Astrocyte (in vitro differentiated cells and primary cell): ENCODE results near the gene IST1. TPM values are rescaled to one million over a fixed set of nuclear protein-coding genes. Genes with fewer than 3 reads are reported as not detected.
A peak's percentile ranks its signal among the peaks of the same experiment; 100 is the strongest.

Source experiments
- DNase-seq: peaks from one replicate; pipeline ENCODE4 v3.0.0-alpha.2; 2010; ENCODE audit warnings: low read depth
- FAIRE-seq: peaks from 2 replicates; lab custom pipeline; 2011; peaks lifted over from hg19 to GRCh38; lab: Jason Lieb, UNC
- H2AFZ ChIP-seq: 2 replicates; pipeline ENCODE4 v1.6.0; 2012; ENCODE audit warnings: low read depth, low read length, inconsistent platforms
- H3K27ac ChIP-seq: 2 replicates; pipeline ENCODE4 v1.5.1; 2011; ENCODE audit warnings: low read depth, low read length, inconsistent platforms
- H3K27me3 ChIP-seq: 2 replicates; pipeline ENCODE4 v1.6.0; 2011; ENCODE audit warnings: low read length, inconsistent platforms; ENCODE audit not compliant: insufficient read depth
- H3K36me3 ChIP-seq: 2 replicates; pipeline ENCODE4 v1.5.1; 2011; ENCODE audit warnings: low read length, inconsistent platforms; ENCODE audit not compliant: insufficient read depth
- H3K4me1 ChIP-seq: 2 replicates; pipeline ENCODE4 v1.5.1; 2011; ENCODE audit warnings: low read length, inconsistent platforms; ENCODE audit not compliant: insufficient read depth
- H3K4me2 ChIP-seq: 2 replicates; pipeline ENCODE4 v1.6.0; 2012; ENCODE audit warnings: low read length, inconsistent platforms
- H3K4me3 ChIP-seq: 2 replicates; pipeline ENCODE4 v1.5.1; 2011; ENCODE audit warnings: low read depth, mild to moderate bottlenecking, low read length, inconsistent platforms; ENCODE audit not compliant: insufficient read depth
- H3K79me2 ChIP-seq: 2 replicates; pipeline ENCODE4 v1.6.0; 2012; ENCODE audit warnings: mild to moderate bottlenecking, low read length, inconsistent platforms; ENCODE audit not compliant: insufficient read depth
- H3K9ac ChIP-seq: 2 replicates; pipeline ENCODE4 v1.6.0; 2012; ENCODE audit warnings: mild to moderate bottlenecking, low read length, inconsistent platforms
- H3K9me3 ChIP-seq: 2 replicates; pipeline ENCODE4 v1.5.1; 2012; ENCODE audit warnings: low read depth, mild to moderate bottlenecking, low read length, inconsistent platforms; ENCODE audit not compliant: insufficient read depth
- H4K20me1 ChIP-seq: 2 replicates; pipeline ENCODE4 v1.6.0; 2012; ENCODE audit warnings: low read length, inconsistent platforms; ENCODE audit not compliant: insufficient read depth
- H3K27ac Mint-ChIP-seq: one replicate; pipeline ENCODE4 v1.8.0; 2021; ENCODE audit warnings: mild to moderate bottlenecking, mixed read lengths; ENCODE audit not compliant: unreplicated experiment
- H3K27me3 Mint-ChIP-seq: one replicate; pipeline ENCODE4 v1.8.0; 2021; ENCODE audit warnings: low read depth, mixed read lengths; ENCODE audit not compliant: unreplicated experiment
- H3K36me3 Mint-ChIP-seq: one replicate; pipeline ENCODE4 v1.8.0; 2021; ENCODE audit warnings: low read depth, mixed read lengths; ENCODE audit not compliant: unreplicated experiment
- H3K4me1 Mint-ChIP-seq: one replicate; pipeline ENCODE4 v1.8.0; 2021; ENCODE audit warnings: low read depth, mixed read lengths; ENCODE audit not compliant: unreplicated experiment
- H3K4me3 Mint-ChIP-seq: one replicate; pipeline ENCODE4 v1.8.0; 2021; ENCODE audit warnings: mild to moderate bottlenecking, moderate library complexity, mixed read lengths; ENCODE audit not compliant: unreplicated experiment
- H3K9me3 Mint-ChIP-seq: one replicate; pipeline ENCODE4 v1.8.0; 2021; ENCODE audit warnings: mild to moderate bottlenecking, mixed read lengths; ENCODE audit not compliant: unreplicated experiment
- CTCF ChIP-seq: IDR thresholded peaks from 2 replicates; pipeline ENCODE4 v1.5.1; 2011; ENCODE audit warnings: low read depth, mild to moderate bottlenecking, inconsistent platforms, low read length, moderate library complexity; ENCODE audit not compliant: insufficient read depth
- EZH2 ChIP-seq: IDR thresholded peaks from 2 replicates; pipeline ENCODE4 v1.6.1; 2012; ENCODE audit warnings: mild to moderate bottlenecking, low read length, inconsistent platforms; ENCODE audit not compliant: insufficient read depth
- total RNA-seq: library from RNA; stranded (reverse); gene quantifications from 2 replicates; pipeline ENCODE4 v1.2.1, GENCODE V29; 2021

Gene IST1
- total RNA-seq, 1 donor from 2014 or later, result 241 TPM

GRCh38 chr16:71846431-71846830 is 48.9 kb upstream of the IST1 start:
- H3K9me3 Mint-ChIP-seq, result no peaks in the 10 kb centered on the region
- H3K36me3 ChIP-seq, result peaks cover 16% of the 10 kb centered on the region
- FAIRE-seq (no peak), DNase-seq (no peak)
- H3K9ac ChIP-seq, result peak overlapping the region; percentile 98
- peaks cover 7% of the 10 kb centered on the region for H3K4me1 ChIP-seq
- H3K4me2 ChIP-seq, result peak overlapping the region; percentile 94
- TF ChIP-seq CTCF, result no peak
- TF ChIP-seq EZH2, result no peak
- peak overlapping the region; percentile 75 for H3K27ac Mint-ChIP-seq
- H3K4me1 Mint-ChIP-seq, result peaks cover 8% of the 10 kb centered on the region
- H3K4me3 ChIP-seq, result peak overlapping the region; percentile 89
- H3K79me2 ChIP-seq, result peaks cover 39% of the 10 kb centered on the region
- peak overlapping the region; percentile 94 for H3K4me3 Mint-ChIP-seq
- H3K9me3 ChIP-seq, result no peaks in the 10 kb centered on the region
- H3K27me3 ChIP-seq, result no peaks in the 10 kb centered on the region
- H4K20me1 ChIP-seq, result peaks cover 28% of the 10 kb centered on the region
- H3K36me3 Mint-ChIP-seq, result peaks cover 15% of the 10 kb centered on the region
- no peaks in the 10 kb centered on the region for H3K27me3 Mint-ChIP-seq
- peak overlapping the region; percentile 89 for H3K27ac ChIP-seq
- peak overlapping the region; percentile 62 for H2AFZ ChIP-seq

GRCh38 chr16:71847096-71847495 is 48.2 kb upstream of the IST1 start:
- H3K27me3 Mint-ChIP-seq, result no peaks in the 10 kb centered on the region
- H3K4me3 Mint-ChIP-seq, result peak overlapping the region; percentile 94
- peaks cover 22% of the 10 kb centered on the region for H3K36me3 Mint-ChIP-seq
- H3K4me1 Mint-ChIP-seq, result peaks cover 8% of the 10 kb centered on the region
- DNase-seq (no peak), FAIRE-seq (no peak)
- Histone ChIP-seq H4K20me1 (peaks cover 33% of the 10 kb centered on the region), H3K4me2 (peak overlapping the region; percentile 94), H3K9ac (peak overlapping the region; percentile 98), H3K36me3 (peaks cover 16% of the 10 kb centered on the region), H3K27ac (no peak overlapping the region), H3K27me3 (no peaks in the 10 kb centered on the region), H3K9me3 (no peaks in the 10 kb centered on the region), H3K4me1 (peaks cover 7% of the 10 kb centered on the region), H2AFZ (no peak overlapping the region), H3K4me3 (peak overlapping the region; percentile 89), H3K79me2 (peaks cover 40% of the 10 kb centered on the region)
- TF ChIP-seq CTCF, result no peak
- no peak for TF ChIP-seq EZH2
- no peaks in the 10 kb centered on the region for H3K9me3 Mint-ChIP-seq
- H3K27ac Mint-ChIP-seq, result no peak overlapping the region

GRCh38 chr16:71848622-71849021 is 46.7 kb upstream of the IST1 start:
- Histone ChIP-seq H2AFZ (no peak overlapping the region), H3K9me3 (no peaks in the 10 kb centered on the region), H3K27ac (no peak overlapping the region), H3K79me2 (peaks cover 55% of the 10 kb centered on the region), H3K36me3 (peaks cover 16% of the 10 kb centered on the region), H4K20me1 (peaks cover 46% of the 10 kb centered on the region), H3K4me1 (peaks cover 7% of the 10 kb centered on the region), H3K4me3 (no peak overlapping the region), H3K4me2 (no peak overlapping the region), H3K9ac (no peak overlapping the region), H3K27me3 (no peaks in the 10 kb centered on the region)
- Mint-ChIP-seq H3K4me3 (no peak overlapping the region), H3K9me3 (no peaks in the 10 kb centered on the region), H3K4me1 (peaks cover 8% of the 10 kb centered on the region), H3K27ac (no peak overlapping the region), H3K36me3 (peaks cover 28% of the 10 kb centered on the region), H3K27me3 (no peaks in the 10 kb centered on the region)
- DNase-seq, result no peak
- TF ChIP-seq EZH2, result no peak
- TF ChIP-seq CTCF, result no peak
- FAIRE-seq, result no peak
